Liver (tissue), 3 donors: ENCODE data around the gene NCKIPSD.

ENCODE experiments used
- RAD21 ChIP-seq, 2 donors: IDR thresholded peaks; 2 replicates each; pipeline ENCODE4 v1.6.1; 2016; ENCODE audit warnings: antibody characterized with exemption in 2 of 2, mild to moderate bottlenecking in 2 of 2
- TF ChIP-seq, protein P1 (sequence below): IDR thresholded peaks from 2 replicates; pipeline ENCODE4 v1.6.1; 2016; ENCODE audit warnings: antibody characterized with exemption, mild to moderate bottlenecking
- TF ChIP-seq, protein P2 (sequence below): fragments of 150-350 bp; IDR thresholded peaks from 2 replicates; pipeline ENCODE4 v1.5.1; 2017; ENCODE audit warnings: improper control_type of control experiment, low read depth, low read length; ENCODE audit not compliant: missing input control
- donor health status: healthy.
- donor health status: healthy.

DNA sequence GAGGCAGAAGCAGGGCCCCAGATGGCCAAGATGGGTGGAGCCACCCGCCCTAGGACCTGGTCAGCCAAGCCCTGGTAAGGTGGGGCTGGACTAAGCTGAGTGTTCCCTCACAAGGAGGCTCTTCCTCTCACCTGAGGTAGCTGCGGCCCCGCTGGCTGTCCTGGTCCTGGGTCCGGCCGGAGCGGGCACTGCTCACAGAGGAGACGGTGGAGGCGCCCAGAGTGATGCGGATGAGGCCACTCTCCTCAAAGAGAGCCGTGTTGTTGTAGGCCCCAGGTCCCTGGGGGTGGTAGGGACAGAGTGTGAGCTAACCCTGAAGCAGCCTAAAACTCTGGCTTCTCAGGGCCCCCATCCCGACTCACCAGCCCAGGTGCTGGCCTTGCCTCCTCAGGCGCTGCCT is 43.1 kb downstream of the NCKIPSD start:
- TF ChIP-seq, protein P1, sequence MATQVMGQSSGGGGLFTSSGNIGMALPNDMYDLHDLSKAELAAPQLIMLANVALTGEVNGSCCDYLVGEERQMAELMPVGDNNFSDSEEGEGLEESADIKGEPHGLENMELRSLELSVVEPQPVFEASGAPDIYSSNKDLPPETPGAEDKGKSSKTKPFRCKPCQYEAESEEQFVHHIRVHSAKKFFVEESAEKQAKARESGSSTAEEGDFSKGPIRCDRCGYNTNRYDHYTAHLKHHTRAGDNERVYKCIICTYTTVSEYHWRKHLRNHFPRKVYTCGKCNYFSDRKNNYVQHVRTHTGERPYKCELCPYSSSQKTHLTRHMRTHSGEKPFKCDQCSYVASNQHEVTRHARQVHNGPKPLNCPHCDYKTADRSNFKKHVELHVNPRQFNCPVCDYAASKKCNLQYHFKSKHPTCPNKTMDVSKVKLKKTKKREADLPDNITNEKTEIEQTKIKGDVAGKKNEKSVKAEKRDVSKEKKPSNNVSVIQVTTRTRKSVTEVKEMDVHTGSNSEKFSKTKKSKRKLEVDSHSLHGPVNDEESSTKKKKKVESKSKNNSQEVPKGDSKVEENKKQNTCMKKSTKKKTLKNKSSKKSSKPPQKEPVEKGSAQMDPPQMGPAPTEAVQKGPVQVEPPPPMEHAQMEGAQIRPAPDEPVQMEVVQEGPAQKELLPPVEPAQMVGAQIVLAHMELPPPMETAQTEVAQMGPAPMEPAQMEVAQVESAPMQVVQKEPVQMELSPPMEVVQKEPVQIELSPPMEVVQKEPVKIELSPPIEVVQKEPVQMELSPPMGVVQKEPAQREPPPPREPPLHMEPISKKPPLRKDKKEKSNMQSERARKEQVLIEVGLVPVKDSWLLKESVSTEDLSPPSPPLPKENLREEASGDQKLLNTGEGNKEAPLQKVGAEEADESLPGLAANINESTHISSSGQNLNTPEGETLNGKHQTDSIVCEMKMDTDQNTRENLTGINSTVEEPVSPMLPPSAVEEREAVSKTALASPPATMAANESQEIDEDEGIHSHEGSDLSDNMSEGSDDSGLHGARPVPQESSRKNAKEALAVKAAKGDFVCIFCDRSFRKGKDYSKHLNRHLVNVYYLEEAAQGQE, result no peak
- TF ChIP-seq, protein P2, sequence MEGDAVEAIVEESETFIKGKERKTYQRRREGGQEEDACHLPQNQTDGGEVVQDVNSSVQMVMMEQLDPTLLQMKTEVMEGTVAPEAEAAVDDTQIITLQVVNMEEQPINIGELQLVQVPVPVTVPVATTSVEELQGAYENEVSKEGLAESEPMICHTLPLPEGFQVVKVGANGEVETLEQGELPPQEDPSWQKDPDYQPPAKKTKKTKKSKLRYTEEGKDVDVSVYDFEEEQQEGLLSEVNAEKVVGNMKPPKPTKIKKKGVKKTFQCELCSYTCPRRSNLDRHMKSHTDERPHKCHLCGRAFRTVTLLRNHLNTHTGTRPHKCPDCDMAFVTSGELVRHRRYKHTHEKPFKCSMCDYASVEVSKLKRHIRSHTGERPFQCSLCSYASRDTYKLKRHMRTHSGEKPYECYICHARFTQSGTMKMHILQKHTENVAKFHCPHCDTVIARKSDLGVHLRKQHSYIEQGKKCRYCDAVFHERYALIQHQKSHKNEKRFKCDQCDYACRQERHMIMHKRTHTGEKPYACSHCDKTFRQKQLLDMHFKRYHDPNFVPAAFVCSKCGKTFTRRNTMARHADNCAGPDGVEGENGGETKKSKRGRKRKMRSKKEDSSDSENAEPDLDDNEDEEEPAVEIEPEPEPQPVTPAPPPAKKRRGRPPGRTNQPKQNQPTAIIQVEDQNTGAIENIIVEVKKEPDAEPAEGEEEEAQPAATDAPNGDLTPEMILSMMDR, result no peak
- no peak for TF ChIP-seq RAD21 (IDR thresholded peaks at IDR 0.05)
